A549 treated with Hydrocortisone at 1 μM for 4 hours (cell line): ENCODE results near the gene ARHGAP30. TPM values are rescaled to one million over a fixed set of nuclear protein-coding genes. Genes with fewer than 3 reads are reported as not detected.

Source experiments
- total RNA-seq: library from RNA; stranded (reverse); fragments of 200-300 nt; extraction: Qiagen RNA extraction; gene quantifications from 5 replicates; pipeline ENCODE4 v1.2.3, GENCODE V29; 2022

ARHGAP30 gene, protein sequence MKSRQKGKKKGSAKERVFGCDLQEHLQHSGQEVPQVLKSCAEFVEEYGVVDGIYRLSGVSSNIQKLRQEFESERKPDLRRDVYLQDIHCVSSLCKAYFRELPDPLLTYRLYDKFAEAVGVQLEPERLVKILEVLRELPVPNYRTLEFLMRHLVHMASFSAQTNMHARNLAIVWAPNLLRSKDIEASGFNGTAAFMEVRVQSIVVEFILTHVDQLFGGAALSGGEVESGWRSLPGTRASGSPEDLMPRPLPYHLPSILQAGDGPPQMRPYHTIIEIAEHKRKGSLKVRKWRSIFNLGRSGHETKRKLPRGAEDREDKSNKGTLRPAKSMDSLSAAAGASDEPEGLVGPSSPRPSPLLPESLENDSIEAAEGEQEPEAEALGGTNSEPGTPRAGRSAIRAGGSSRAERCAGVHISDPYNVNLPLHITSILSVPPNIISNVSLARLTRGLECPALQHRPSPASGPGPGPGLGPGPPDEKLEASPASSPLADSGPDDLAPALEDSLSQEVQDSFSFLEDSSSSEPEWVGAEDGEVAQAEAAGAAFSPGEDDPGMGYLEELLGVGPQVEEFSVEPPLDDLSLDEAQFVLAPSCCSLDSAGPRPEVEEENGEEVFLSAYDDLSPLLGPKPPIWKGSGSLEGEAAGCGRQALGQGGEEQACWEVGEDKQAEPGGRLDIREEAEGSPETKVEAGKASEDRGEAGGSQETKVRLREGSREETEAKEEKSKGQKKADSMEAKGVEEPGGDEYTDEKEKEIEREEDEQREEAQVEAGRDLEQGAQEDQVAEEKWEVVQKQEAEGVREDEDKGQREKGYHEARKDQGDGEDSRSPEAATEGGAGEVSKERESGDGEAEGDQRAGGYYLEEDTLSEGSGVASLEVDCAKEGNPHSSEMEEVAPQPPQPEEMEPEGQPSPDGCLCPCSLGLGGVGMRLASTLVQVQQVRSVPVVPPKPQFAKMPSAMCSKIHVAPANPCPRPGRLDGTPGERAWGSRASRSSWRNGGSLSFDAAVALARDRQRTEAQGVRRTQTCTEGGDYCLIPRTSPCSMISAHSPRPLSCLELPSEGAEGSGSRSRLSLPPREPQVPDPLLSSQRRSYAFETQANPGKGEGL
- 0.05 to 0.15 TPM (median 0.12 TPM) in 5 replicates for total RNA-seq

GRCh38 chr1:161069731-161070270 is at the start of gene ARHGAP30:
Gene ARHGAP30, minus strand, starts transcription at chr1:161069891. Its CDS starts 267 bp downstream, at chr1:161069624.

GRCh38 chr1:161117759-161118581 is 48.3 kb upstream of the ARHGAP30 start, which contains the start of the genes NIT1 and PFDN2:
Gene NIT1, plus strand, starts transcription at chr1:161118105. Its CDS starts 72 bp downstream, at chr1:161118177.
Gene PFDN2, minus strand, starts transcription at chr1:161118037. Its CDS starts 11 bp downstream, at chr1:161118026.

DNA sequence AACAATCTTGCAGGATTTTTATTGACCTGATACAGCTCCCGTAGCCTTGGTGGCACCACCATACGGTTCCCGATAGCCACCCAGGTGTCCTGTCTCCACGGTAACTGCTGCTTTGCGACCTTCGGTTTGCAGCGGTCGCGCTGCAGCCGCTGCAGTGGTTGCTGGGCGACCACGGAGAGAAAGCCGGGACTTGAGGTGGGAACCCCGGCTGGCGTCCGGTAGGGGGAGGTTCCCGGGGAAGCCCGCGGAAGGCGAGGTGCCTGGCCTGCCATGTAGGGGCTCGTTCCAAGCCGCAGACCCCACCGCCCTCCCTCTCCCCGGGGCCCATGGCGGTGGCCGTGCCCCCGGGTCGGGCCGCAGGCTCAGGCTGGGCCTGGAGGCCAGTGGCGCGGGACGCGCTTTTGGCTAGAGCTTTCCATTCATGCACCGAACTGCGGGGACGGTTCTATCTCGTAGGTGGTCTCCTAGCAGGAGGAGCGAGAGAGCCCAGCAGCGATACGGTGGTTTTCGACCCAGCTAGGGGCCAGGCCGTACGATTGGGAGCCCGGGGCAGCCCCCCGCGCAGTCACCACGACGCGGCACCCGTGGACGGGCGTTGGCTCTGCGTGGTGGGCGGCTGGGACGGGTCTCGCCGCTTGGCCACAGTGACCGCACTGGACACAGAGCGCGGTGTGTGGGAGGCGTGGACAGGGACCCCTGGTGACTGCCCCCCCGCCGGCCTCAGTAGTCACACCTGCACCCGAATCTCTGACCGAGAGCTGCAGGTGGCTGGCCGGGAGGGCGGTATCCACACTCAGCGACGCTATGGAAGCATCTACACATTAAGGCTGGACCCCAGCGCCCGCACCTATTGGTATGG is 28.7 kb upstream of the ARHGAP30 start, which contains the start of gene KLHDC9:
Gene KLHDC9, plus strand, starts transcription at position 152 of the 859 bp plus-strand sequence. Its CDS starts 175 bp downstream, at position 327.

DNA sequence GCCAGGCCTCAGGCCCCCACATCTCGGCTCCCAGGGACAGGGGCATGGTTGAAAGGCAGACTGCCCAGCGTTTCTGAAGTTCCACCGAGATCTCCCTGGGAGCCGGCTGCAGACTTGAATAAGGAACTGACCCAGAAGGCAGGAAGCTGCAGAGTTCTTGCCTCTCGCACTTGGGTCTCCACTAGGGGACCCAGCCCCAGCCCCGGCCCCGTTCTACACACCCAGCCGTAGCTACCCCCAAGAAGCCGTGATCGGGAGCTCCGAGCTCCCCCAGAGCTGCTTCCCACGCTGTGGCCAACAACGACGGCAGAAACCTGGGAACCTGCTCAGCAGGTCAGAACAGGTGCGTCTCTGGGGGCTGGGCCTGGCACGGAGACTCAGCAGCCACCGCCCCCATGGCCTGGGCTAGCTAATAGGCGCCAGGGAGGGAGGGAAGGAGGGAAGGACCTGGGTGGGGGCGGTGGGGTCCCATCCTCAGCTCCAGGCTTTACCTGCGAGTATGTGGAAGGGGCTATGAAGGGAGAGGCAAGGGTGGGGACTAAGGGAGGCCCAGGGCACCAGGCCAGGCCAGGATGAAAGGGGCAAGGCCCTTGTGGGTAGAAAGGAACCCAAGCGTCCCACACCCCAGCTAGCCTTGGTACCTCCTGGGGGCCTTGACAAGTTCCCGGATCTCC is 19.7 kb upstream of the ARHGAP30 start, which contains the start of gene NECTIN4:
Gene NECTIN4, minus strand, starts transcription at position 308 of the 674 bp plus-strand sequence. Its CDS starts 262 bp downstream, at position 46.

GRCh38 chr1:161045736-161046604 is 23.7 kb downstream of the ARHGAP30 start, which contains the start of gene USF1:
Gene USF1, minus strand, starts transcription at chr1:161045977. Its CDS starts 2,702 bp downstream, at chr1:161043275.

GRCh38 chr1:161038523-161039153 is 31.1 kb downstream of the ARHGAP30 start, which contains the start of gene TSTD1:
Gene TSTD1, minus strand, starts transcription at chr1:161038964. Its CDS starts 75 bp downstream, at chr1:161038889.

DNA sequence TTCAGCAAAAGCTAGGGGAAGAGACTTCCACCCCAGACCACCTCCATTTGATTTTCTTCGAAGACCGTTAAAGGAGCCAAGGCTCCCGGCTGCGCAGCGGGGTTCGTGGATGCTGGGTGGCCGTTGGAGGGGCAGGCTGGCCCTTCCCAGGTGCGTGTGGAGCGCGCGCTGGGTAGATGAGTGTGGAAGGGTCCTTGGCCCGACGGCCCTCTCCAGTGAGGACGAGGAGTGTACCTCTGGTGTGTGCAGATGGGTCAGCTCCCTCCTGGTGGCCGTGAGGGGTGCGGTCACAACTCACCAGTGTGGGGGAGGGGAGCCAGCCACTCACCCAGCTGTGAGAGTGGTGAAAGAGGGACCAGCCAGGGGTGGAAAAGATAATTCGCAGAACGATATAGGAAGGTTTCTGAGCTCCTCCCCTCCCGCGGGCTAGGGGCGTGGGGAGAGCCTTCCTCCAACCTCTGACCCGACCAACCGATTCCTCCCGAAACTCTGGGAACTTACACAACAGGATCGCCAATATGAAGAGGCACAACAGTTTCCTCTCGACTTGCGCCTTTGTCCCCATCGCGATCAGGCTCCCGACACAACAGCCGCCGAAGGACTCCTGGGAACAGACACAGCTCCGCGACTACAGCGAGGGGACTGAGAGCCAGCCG is 49.1 kb downstream of the ARHGAP30 start, which contains the start of gene F11R:
Gene F11R, minus strand, starts transcription at position 644 of the 656 bp plus-strand sequence. Its CDS starts 79 bp downstream, at position 565.

Other genes starting within 250 kb of the ARHGAP30 start
- not detected in 5 replicates for gene CD244, start 207.0 kb downstream of the ARHGAP30 start, total RNA-seq
- gene ITLN1, start 184.7 kb downstream of the ARHGAP30 start, total RNA-seq, result not detected in 5 replicates
- 0.78 to 1.2 TPM (median 0.96 TPM) in 5 replicates for gene ITLN2, start 115.1 kb downstream of the ARHGAP30 start, total RNA-seq
- 47.1 to 81.0 TPM (median 59.6 TPM) in 5 replicates for gene F11R, start 48.7 kb downstream of the ARHGAP30 start, total RNA-seq
- gene TSTD1, start 30.9 kb downstream of the ARHGAP30 start, total RNA-seq, result 0.36 to 0.44 TPM (median 0.39 TPM) in 4 of 5 replicates, not detected in the other
- gene USF1, start 23.9 kb downstream of the ARHGAP30 start, total RNA-seq, result 44.3 to 53.3 TPM (median 48.2 TPM) in 5 replicates
- gene NECTIN4, start 19.7 kb upstream of the ARHGAP30 start, total RNA-seq, result 1.00 to 2.2 TPM (median 2.0 TPM) in 5 replicates
- gene KLHDC9, start 28.5 kb upstream of the ARHGAP30 start, total RNA-seq, result 1.5 to 2.6 TPM (median 1.9 TPM) in 5 replicates
- gene PFDN2, start 48.1 kb upstream of the ARHGAP30 start, total RNA-seq, result 97.4 to 109 TPM (median 107 TPM) in 5 replicates
- 29.9 to 32.4 TPM (median 30.9 TPM) in 5 replicates for gene NIT1, start 48.2 kb upstream of the ARHGAP30 start, total RNA-seq
- gene DEDD, start 62.8 kb upstream of the ARHGAP30 start, total RNA-seq, result 30.0 to 33.7 TPM (median 30.7 TPM) in 5 replicates
- 85.4 to 123 TPM (median 86.5 TPM) in 5 replicates for gene UFC1, start 84.1 kb upstream of the ARHGAP30 start, total RNA-seq
- 19.7 to 23.1 TPM (median 21.3 TPM) in 5 replicates for gene USP21, start 89.6 kb upstream of the ARHGAP30 start, total RNA-seq
- gene PPOX, start 96.5 kb upstream of the ARHGAP30 start, total RNA-seq, result 12.7 to 17.2 TPM (median 16.4 TPM) in 5 replicates
- 22.6 to 25.6 TPM (median 24.1 TPM) in 5 replicates for gene B4GALT3, start 107.6 kb upstream of the ARHGAP30 start, total RNA-seq
- gene ADAMTS4, start 129.2 kb upstream of the ARHGAP30 start, total RNA-seq, result 0.02 to 0.18 TPM in 2 of 5 replicates, not detected in the others
- 77.6 to 110 TPM (median 81.3 TPM) in 5 replicates for gene NDUFS2, start 132.5 kb upstream of the ARHGAP30 start, total RNA-seq
- 0.22 to 0.43 TPM (median 0.28 TPM) in 3 of 5 replicates, not detected in the others for gene FCER1G, start 145.4 kb upstream of the ARHGAP30 start, total RNA-seq
- 1.2 to 2.3 TPM in 2 of 5 replicates, not detected in the others for gene APOA2, start 153.7 kb upstream of the ARHGAP30 start, total RNA-seq
- 10.6 to 13.0 TPM (median 11.1 TPM) in 5 replicates for gene TOMM40L, start 156.2 kb upstream of the ARHGAP30 start, total RNA-seq
- not detected in 5 replicates for gene NR1I3, start 168.3 kb upstream of the ARHGAP30 start, total RNA-seq
- gene PCP4L1, start 188.9 kb upstream of the ARHGAP30 start, total RNA-seq, result 0.09 to 0.17 TPM (median 0.12 TPM) in 4 of 5 replicates, not detected in the other
- 0.13 to 0.27 TPM (median 0.21 TPM) in 4 of 5 replicates, not detected in the other for gene MPZ, start 240.1 kb upstream of the ARHGAP30 start, total RNA-seq
- 244 to 267 TPM (median 250 TPM) in 5 replicates for gene SDHC, start 244.5 kb upstream of the ARHGAP30 start, total RNA-seq